ENCODE results near the gene TUB.

TUB gene

DNA sequence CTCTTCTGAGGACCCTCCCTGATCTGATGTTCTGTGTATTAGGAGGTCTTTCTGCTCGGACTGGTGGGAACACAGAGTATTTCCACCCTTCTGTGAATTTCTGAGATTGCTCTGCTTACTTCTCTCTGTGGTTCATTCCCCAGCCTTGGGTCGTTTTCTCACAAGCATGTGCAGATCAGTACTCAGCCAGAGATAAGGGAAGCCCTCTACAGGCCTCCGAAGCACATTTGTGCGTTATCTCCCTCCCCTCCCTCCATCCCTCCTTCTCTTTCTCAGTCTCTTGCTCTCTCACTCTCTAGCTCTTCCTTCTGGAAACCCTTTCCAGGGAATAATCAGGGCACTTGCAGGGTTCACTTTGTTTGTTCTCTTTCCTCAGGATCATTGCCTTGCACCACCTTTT is 35.2 kb upstream of the TUB start:
- no peak for DNase-seq

DNA sequence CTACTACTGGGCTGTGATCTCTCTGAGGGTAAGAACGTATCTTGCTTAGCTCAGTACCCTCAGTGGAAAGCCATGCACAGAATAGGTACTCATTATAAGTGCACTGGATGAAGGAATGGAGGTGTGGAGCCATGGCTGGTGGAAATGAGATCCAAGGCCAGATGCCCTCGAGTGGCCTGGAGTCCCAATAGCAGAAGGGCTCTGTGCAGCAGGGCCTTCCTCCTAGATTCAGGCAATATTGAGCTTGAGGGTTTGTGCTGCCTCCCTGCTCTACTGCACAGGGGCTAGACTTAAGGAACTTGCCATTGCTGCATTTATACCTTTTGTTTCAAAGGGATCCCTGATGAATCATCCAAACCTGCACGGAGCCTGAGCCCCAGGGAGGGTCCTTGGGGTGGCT is 33.6 kb upstream of the TUB start:
- no peak for DNase-seq

GRCh38 chr11:8049084-8049483 is 31.9 kb upstream of the TUB start:
- no peak for DNase-seq

DNA sequence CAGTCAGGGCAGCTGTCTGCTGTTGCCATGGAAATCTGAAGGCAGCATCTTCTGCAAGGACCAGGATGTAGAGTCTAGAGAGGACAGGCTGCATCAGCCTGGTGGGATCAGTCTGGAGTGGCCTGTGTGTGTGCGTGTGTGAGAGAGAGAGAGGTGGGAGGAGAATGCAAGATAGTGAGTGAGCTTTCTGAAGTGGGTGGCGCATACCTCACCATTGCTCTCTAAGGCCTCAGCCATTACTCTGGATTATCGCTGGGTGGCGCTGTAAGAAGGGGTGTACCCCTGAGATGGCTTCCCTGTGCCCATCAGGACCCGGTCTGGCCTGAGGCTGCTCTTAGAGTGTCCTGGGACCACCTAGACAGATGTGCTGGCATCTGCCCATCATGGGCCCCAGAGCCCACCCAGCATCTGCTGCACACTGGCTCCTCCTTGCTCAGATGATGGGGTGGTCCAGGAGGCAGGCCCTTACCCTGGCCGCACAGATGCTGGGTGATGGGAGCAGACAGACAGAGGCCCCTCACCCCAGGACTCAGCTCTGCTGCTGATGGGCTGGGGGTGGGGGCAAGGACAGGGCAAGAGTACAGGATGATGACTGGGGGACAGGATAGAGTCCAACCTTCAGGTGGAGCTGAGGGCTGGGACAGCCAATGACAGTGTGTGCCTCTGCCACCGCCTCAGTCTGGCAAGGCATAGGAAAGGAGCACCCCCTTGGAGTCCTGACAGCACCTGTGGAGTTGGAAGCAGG is 25.7 kb upstream of the TUB start:
- DNase-seq: no peak

DNA sequence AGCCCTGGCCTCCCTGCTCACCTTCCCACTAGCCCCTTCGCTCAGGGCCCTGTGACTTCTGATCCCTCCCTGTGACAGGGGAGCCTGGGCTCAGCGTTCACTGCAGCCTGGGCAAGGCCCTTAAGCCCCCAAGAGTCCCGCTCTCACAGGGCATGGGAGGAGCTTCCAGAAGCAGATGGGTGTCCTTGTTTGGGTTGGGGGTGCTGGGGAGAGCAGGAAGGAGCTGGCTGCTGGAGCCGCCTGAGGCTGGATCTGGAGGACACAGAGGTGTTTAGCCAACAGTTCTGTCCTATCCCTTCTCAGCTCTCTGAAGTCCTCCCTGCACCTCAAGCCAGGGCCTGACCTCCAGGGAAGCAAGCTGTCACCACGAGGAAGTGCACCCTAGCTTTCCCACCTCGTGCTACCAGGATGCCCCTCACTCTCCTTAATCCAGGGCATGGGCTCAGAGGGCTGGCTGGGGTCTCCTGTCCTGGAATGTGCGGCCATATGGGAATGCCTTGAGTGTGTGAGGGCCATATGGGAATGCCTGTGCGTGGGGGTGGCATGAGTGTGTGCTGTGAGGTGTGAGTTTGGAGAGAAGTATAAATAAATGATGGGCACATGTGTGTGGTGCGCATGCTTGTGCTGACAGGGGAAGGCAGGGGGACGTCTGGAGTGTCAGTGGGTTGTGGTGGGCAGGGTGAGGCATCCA is 25.0 kb upstream of the TUB start:
- no peak for DNase-seq

DNA sequence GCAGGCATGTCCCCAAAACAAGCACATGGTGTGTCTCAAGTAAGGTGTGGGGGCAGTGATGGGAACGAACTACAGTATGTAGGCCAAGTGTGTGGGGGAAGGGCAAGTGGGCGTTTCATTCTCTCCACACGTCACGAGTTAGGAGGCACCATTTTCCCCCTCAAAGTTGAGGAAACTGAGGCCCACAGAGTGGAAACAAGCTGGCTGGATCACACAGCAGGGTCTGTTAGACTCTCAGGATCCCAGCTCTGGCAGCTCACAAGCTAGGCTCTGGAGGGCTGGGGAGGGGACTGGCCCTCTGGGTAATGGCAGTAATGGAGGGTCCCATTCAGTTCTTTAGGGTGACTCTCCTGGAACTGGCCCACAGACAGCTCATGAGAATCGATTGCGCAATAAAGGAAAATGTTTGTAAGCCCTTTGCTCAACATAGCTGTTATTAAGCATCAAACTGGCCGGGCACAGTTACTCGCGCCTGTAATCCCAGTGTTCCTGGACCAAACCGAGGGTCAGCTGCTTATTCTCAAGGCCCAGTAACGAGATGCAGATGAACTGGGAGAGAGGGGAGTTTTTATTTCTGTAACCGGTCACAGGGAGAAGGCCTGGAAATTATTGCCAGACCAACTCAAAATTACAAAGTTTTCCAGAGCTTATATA is 24.1 kb upstream of the TUB start:
- DNase-seq: peak in 3 of 4 experiments; percentile 23 to 51 (median 33)

- DNase-seq: no peak
Observed at GRCh38 chr11:8058216-8058615, 22.8 kb upstream of the TUB start.

GRCh38 chr11:8059030-8059429 is 22.0 kb upstream of the TUB start:
- no peak for DNase-seq

DNA sequence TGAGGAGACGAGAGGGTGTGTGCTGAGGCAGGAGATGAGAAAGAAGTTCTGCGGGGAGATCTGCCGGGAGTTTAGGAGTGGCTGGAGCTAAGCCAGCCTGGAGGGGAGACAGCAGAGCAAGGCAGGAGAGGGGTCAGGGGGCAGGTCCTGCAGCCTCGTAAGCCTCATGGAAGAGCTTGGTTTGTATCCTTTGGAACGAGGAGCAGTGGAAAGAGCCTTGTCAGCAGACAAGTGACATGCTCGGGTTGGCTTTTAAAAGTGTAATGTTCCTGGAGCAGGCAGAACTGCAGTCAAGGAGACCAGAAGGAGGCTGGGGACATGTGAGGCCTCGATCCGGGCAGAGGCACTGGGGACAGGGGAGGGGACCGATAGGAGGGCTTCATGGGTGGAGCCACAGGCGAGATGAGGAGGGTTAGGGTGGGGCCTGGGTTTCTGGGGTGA is 21.4 kb upstream of the TUB start:
- DNase-seq: no peak

GRCh38 chr11:8060146-8060719 is 20.8 kb upstream of the TUB start:
- no peak for DNase-seq

- no peak for DNase-seq
Observed at GRCh38 chr11:8060801-8061554, 20.0 kb upstream of the TUB start.

DNA sequence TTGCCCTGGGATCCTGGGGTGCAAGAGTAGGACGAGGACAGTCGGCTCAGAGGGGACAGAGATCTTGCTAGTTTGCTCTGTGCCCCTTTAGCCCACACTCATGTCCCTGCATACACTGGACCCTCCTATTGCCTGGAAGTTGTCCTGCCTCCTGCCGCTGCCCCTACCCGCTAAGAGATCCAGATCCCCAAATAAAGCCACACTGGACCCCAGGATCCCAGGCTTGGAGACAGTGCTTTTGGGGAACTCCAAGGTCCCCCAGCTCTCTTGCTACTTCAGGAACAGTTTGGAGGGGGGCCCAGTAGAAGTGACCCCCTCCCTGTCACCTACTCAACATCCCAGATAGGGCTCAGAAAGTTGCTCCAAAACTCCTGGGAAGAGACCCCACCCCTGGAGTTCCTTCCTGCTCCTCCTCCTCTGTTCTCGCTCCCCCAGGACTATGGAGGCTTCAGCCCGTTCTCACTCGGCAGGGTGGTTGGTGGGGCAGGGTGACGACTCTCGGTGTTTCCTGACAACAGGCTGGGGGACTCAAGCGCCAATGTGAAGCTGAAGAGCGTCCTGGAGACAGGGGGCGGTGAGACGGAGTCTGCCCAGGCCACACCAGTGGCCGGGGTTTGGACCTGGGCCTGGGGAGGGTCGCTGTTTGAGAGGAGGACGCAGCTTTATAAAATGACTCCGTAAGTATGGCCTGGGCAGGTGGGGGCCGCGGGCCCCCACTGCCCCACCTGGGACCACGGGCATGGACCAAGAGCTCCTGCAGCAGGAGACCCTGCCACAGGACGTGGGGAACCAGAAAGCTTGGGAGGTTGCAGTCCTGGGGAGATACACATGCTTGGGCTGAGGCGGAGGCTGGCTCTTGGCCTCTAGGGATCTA is 19.2 kb upstream of the TUB start:
- DNase-seq: no peak

GRCh38 chr11:8062781-8063257 is 18.2 kb upstream of the TUB start:
- DNase-seq: no peak

GRCh38 chr11:8063324-8063723 is 17.7 kb upstream of the TUB start:
- DNase-seq: no peak

GRCh38 chr11:8065031-8065430 is 16.0 kb upstream of the TUB start:
- no peak for DNase-seq

DNA sequence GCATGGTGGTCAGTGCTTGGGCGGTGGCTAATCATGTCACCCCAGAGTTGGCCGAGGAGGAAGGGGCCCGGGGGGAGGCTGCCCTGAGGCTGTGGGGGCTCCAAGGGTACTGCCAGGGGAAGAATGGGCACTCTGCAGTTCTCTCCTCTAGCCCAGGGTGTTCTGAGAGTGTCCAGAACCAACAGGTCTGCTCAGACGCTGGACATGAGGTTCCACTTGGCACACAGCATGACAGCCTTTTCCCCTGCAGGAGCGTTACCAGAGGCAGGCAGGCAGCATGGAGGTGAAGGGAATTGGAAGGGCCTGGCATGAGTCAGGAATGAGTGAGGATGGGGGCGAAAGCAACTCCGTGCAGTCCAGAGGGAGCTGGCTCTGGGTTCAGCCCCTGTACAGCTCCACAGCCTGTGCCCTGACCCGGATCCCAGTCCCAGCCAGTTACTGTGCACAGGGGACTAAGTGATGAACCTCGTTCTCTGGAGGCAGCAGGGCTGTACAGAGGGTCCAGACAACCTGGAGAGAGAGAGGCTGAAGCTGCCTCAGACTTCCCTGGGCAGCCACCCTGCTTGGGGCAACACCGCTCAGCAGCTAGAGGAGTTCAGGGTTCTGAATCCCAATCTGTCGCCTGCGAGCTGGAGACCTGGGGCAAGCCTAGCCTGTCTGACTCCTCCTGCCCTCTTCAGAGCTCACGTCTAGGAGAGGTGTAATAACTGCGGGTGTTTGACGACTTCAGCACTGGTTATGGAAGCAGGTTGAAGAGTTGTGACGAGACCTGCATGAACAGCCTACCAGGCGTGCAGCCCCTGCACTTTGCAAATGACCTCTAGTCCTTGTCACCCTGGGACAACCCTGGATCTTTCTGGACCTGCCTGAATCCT is 14.7 kb upstream of the TUB start:
- no peak for DNase-seq

DNA sequence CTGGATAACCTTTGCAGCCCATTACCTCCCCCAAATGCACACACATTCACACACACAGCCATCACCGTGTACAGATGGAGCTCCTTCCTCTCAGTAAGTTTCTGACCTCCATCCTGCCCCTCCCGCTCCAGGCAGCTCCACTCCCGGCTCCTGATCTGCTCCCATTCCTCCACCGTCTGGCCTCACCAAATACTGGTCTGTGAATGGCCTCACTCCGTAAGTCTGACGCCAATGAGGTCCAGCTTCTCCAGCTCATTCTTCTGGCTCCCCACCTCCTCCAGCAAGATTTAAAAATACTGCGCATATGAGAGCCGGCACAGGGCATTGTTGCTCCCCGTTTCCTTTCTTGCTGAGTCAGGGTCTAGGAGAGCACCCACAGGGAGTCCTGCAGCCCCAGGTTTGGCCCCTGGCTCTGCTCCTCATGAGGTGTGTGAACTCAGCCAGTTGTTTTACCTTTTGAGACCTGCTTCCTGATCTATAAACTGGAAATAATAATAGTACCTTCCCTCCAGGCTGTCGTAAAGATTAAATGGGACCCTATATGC is 14.0 kb upstream of the TUB start:
- DNase-seq: no peak

DNA sequence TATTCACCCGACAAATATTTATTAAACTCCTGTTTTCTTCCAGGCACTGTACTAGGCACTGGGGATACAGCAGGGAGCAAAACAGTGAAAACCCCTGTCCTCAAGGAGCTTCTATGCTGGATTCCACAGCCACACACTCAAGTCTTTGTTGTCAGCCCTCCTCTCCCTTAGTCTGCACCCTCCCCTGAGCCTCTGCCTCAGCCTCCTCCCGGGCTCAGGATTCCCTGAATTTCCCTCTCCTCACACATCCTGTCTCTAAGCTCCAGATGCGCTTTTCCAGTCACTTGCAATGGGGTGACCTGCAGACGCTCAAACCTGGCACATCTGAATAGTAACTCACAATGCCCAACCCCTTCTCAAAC is 13.5 kb upstream of the TUB start:
- no peak for DNase-seq

DNA sequence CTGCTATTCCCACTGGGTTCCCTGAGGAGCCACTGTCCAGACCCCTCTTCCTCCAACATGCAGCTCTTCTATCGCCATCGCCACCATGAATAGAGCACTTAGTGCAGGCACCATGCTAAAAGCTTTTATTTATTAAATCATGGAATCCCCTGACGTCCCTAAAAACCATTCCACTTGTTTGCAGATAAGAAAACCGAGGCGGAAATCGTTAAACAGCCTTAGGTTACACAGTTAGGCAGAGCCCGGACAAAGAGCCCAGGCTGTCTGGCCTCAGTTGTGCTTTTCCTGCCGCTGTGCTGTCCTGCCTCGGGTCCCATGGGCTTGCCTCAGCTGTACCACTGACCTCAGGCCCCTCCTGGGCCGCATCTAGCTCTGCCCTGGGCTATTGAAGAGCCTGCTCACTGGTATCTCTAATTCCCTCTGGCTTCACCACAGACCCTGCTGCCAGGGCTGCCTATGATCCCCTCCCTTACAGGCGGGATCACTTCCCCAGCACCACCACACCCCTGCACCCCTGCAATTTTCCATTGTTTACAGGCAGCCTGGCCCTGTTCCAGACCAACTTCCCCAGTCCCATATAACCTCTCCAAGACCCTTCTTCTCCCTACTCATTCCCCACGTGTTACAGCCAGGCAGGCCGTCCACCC is 13.0 kb upstream of the TUB start:
- DNase-seq: no peak
